DMS53 treated with DMSO at 0.1 percent for 48 hours (cell line): ENCODE measurements around the gene GAST.
"Not testable (repeated sequence)": the region's sequence is repeated elsewhere in the genome, so short reads cannot be mapped to it uniquely, and the experiment has no call there.

Experiments
- DNase-seq: peaks from one replicate; lab custom pipeline; 2025; ENCODE audit not compliant: unreplicated experiment; lab: John Stamatoyannopoulos, UW

GAST gene

DNA sequence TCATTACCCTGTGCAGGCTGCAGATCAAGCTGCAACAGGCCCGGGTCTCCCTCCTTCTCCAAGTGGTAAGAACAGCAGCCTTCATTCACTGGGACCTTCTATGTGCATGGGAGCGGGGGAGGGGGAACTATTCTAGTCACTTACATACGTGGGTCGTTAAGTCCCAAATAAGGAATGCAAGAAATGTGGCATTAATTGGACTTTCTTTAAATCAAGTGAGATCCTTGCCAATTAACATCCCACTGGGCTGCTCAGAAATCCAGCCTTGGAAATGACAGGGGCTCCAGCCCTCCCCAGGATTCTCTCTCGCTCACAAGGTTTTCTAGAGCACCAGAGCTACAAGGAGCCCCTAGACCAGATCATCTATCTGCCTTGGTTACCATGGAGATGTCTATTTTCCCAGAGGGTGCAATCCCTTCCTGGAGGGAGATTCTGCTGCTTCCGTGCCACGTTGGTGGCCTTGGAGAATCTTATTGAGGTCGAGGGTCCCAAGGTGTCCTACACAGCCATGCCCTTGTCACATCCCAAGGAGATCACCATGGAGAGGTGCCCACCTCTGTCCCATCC is 28.6 kb upstream of the GAST start:
- no peak for DNase-seq

DNA sequence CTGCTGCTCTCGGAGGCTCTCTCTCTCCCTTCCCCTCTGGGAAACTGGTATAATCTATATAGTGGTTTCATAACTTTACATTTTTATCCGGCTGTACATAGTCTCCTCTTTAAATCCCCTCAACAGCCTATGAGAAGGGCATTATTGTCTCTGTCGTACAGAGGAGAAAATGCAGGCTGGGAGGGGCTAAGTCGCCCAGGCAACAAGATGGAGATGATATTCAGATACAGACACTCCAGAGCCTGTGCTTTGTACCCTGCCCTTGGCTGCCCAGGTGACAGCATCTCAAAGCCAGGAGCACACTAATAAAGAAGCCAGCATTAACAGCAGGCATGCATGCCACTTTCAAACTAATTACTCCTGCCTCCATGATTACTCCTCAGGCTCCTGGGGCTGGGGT is 28.1 kb upstream of the GAST start:
- DNase-seq, result no peak

- not testable (repeated sequence) for DNase-seq
These were observed 26.4 kb upstream of the GAST start for GRCh38 chr17:41685753-41686152.

DNA sequence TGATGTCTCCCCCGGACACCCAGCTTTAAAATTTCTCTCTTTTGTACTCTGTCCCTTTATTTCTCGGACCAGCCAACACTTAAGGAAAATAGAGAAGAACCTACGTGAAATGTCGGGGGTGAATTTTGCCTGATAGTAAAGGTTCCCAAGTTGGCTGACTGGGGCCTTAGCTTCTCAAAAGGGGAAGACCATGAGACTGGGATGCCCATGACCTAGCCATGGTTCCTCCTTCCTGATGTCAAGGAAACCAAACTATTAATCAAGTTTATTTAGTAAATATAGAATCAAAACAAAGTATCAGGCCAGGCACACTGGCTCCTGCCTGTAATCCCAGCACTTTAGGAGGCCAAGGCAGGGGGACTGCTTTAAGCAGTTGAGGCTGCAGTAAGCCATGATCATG is 25.9 kb upstream of the GAST start:
- DNase-seq, result no peak

DNA sequence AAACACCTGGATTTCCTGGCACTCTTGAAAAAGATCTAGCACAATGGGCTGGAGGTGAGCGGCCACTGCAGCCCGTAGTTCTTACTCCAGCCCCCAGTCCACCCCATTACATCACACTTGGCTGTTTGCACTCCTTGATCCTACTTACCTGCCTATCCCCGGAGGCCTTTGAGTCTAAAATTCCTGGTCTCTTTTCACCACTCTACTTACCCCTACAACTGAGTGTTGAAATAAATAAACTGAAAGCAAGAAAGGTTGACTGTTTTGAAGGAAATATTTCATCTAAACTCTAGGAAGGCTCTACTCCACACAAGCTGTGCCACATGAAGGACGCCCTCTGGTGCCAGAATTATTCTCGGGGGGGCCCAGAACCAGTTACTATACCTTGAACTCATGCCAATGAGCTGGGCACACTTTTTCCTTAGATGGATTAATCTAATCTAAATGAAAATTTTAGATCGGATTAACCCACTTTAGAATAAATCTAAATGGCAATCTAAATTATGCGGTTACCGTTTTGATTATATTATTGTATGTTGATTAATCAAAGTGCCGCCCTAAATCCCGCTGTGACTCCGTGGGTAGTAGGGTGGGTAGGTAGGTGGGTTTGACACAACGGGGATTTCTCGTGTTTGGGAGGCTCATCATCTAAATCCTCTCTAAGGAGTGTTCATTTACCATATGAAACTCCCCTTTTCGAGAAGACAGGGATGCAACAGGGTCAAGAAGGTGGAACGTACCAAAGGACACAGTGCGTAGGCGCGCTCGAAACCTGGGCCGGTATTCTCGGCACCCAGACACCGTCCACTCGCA is 24.1 kb upstream of the GAST start:
- no peak for DNase-seq

DNA sequence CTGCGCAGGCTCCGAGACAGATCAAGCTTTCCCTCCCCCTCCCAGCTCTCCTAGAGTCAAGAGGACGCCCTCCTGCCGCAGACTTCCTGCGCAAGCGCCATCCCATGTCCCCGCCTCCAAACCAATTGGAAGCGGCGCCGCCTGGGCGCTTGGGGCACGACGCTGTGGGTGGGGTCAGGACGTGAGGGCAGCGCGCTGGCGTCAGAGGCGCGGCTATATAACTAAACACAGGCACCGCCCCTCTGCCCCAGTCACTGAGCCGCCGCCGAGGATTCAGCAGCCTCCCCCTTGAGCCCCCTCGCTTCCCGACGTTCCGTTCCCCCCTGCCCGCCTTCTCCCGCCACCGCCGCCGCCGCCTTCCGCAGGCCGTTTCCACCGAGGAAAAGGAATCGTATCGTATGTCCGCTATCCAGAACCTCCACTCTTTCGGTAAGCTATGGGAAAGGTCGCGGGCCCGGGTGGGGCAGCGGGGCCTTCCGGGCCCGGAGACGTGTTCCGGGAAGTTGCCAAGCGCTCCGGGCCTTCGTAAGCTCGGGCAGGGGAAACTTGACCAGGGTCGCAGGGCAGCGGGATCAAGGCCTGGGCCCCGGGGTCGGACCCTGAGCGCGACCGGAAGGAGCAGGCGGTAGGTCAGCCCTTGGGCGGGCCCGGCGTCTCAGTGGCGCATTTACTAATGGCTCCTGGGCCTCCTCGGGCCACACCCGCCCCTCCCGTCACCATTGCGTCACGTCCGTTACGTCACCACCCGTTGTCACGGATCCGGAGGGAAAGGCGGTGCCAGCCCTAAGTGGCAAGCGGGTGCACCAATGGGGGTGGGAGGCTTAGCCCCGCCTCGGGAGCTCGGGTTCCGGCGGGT is 23.3 kb upstream of the GAST start, which contains the start of gene EIF1:
Gene EIF1, plus strand, starts transcription at position 245 of the 856 bp plus-strand sequence. Its CDS starts 154 bp downstream, at position 399.
- DNase-seq, result peak; percentile 91

DNA sequence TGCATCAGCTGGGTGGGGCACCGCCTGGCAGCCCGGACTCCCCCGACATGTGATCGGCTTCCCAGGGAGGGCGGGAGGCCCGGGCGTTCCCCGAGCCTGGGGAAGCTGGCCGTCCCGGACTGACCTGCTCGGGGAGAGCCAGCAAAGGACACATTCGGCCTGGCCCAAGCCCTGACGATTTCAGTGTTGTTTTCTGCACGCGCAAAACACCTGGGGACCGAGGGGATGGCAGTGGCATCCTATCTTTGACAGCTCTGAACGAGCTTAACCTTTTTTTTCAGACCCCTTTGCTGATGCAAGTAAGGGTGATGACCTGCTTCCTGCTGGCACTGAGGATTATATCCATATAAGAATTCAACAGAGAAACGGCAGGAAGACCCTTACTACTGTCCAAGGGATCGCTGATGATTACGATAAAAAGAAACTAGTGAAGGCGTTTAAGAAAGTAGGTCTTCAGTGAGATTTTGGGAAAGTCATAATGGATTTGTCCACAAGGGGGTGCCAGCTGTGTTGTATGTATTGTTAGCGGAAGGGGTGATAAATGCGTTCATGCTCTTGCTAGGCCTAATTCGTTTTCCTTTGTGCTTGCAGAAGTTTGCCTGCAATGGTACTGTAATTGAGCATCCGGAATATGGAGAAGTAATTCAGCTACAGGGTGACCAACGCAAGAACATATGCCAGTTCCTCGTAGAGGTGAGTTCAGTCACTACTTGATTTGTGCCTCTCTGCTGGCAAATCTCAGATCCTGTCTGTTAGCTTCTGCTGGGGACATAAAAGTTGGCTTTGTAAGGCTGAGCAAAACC is 22.4 kb upstream of the GAST start:
- DNase-seq, result no peak

DNA sequence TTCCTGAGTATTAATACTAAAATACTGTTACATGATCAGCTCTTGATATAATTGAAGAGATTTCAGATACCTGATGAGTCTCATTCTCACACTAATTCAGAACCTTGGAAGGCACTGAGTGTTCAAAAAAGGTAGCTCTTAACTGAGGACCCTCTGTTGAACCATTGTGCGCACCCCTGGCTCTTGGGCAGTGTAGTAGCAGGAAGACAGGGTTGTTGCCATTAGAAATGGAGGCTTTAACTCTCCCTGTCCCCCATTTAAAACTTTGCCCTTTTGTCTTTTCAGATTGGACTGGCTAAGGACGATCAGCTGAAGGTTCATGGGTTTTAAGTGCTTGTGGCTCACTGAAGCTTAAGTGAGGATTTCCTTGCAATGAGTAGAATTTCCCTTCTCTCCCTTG is 21.6 kb upstream of the GAST start:
- DNase-seq, result no peak

GRCh38 chr17:41691031-41691777 is 20.9 kb upstream of the GAST start:
- no peak for DNase-seq

GRCh38 chr17:41692722-41693521 is 19.2 kb upstream of the GAST start:
- no peak for DNase-seq

- DNase-seq, result no peak
These were observed 16.9 kb upstream of the GAST start for GRCh38 chr17:41695134-41695661.

GRCh38 chr17:41695954-41696757 is 16.0 kb upstream of the GAST start:
- DNase-seq, result peak; percentile 46

GRCh38 chr17:41697122-41697962 is 14.8 kb upstream of the GAST start:
- no peak for DNase-seq

DNA sequence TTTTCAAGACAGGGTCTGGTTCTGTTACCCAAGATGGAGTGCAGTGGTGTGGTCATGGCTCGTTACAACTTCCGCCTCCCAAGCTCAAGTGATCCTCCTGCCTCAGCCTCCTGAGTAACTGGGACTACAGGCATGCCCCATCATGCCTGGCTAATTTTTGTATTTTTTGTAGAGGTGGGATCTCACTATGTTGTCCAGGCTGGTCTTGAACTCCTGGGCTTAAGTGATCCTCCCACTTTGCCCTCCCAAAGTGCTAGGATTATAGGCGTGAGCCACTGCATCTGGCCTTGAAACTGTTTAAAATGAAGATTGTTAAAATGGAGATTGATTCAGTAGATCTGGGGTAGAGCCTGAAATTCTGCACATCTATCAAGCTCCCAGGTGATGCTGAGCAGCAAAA is 11.3 kb upstream of the GAST start:
- not testable (repeated sequence) for DNase-seq

- no peak for DNase-seq
These were observed 9.4 kb upstream of the GAST start for GRCh38 chr17:41702712-41703111.

DNA sequence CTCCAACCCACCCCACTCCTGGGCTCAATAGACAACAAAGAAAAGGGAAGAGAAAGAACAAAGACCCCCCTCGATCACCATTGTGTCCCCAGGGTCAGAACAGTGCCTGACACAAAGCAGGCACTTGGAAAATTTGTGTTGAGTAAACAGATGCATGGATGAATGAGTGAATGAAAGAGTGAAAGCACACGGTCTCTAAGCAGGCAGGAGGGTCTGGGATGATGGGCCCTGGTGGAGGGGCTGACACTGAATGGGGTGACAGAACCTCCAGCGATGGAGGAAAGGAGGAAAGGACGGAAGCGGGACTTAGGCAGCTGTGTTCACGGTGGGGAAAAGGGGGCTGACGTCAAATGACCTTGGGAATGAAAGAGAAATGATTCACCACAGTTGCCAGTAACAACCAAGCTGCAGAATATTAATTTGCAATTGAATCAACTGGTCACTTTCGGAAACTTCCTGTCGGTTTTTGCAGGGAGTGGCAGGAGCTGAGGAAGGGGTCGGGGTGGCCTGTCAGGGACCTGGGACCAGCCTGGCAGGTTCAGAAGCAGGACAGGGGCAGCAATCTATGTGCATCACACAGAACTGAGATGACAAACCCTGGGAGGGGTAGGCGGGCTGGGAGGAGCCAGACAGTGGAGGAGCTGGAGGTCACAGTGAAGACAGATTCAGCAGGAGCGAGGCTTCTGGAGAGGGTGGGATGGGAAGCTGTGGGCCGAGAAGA is 6.7 kb upstream of the GAST start:
- no peak for DNase-seq
